Ascending aorta (tissue), 2 donors: ENCODE data around the gene NRP2. TPM values are rescaled to one million over a fixed set of nuclear protein-coding genes. Genes with fewer than 3 reads are reported as not detected.

Source experiments
- DNase-seq, 2 donors: peaks; one replicate each; pipeline ENCODE4 v3.0.0-alpha.2; 2019; ENCODE audit warnings: low spot score in 2 of 2
- H3K27ac ChIP-seq, 2 donors: fragments of 200-600 bp; sonication (generic); one replicate each; pipeline ENCODE4 v1.5.1; 2016 to 2017; ENCODE audit warnings: mild to moderate bottlenecking in 1 of 2
- H3K27me3 ChIP-seq: fragments of 200-600 bp; sonication (generic); one replicate; pipeline ENCODE4 v1.5.1; 2017
- H3K36me3 ChIP-seq, 2 donors: fragments of 200-600 bp; sonication (generic); one replicate each; pipeline ENCODE4 v1.5.1; 2016
- H3K4me1 ChIP-seq, 2 donors: fragments of 200-600 bp; sonication (generic); one replicate each; pipeline ENCODE4 v1.5.1; 2016 to 2017; ENCODE audit warnings: mild to moderate bottlenecking in 1 of 2
- H3K4me3 ChIP-seq, 2 donors: fragments of 200-600 bp; sonication (generic); one replicate each; pipeline ENCODE4 v1.5.1; 2016 to 2017; ENCODE audit warnings: mild to moderate bottlenecking in 1 of 2
- H3K9me3 ChIP-seq, 2 donors: fragments of 200-600 bp; sonication (generic); one replicate each; pipeline ENCODE4 v1.5.1; 2016
- CTCF ChIP-seq, 3 experiments: fragments of 200-600 bp in 2 of 3; fragments of 450-650 bp in 1 of 3; sonication (generic) in 2 of 3; IDR thresholded peaks; one replicate each; pipeline ENCODE4 v1.5.1; 2016 to 2019; ENCODE audit warnings: antibody characterized with exemption in 3 of 3, mild to moderate bottlenecking in 1 of 3, moderate library complexity in 1 of 3
- intact Hi-C: fragments of 100-400 bp; cut with DNase I; formaldehyde crosslinking; loops from one replicate; pipeline ENCODE4 v1.15.1; 2023
- total RNA-seq: library from RNA; depleted of rRNA; stranded (reverse); fragments of >200 nt; gene quantifications from one replicate; pipeline ENCODE4 v1.1.0, GENCODE V29; 2016

The NRP2 gene
- total RNA-seq, 1 donor from 2014 or later, result 39.7 TPM

GRCh38 chr2:205673312-205673711 lies 9.0 kb upstream of the NRP2 start:
- Histone ChIP-seq H3K4me1 (no peaks in the 10 kb centered on the region), H3K4me3 (no peak overlapping the region), H3K36me3 (no peaks in the 10 kb centered on the region), H3K27ac (no peak overlapping the region), H3K27me3 (no peaks in the 10 kb centered on the region), H3K9me3 (peaks cover 0 to 4% of the 10 kb centered on the region in 2 donors)
- TF ChIP-seq CTCF (IDR thresholded peaks at IDR 0.05), result no peak
- DNase-seq, result no peak
- intact Hi-C loops, result no loop called here

- TF ChIP-seq CTCF (IDR thresholded peaks at IDR 0.05), result peak; percentile 75 to 85 (median 78)
- Histone ChIP-seq H3K27ac (no peak overlapping the region), H3K27me3 (no peaks in the 10 kb centered on the region), H3K4me3 (peak overlapping the region; percentile 34 to 37), H3K4me1 (no peaks in the 10 kb centered on the region), H3K9me3 (no peaks in the 10 kb centered on the region), H3K36me3 (no peaks in the 10 kb centered on the region)
- intact Hi-C loops, result loop anchor here (5.0 kb wide), 3 partner anchors 1349 to 1534 kb away; no protein-coding TSS in a partner anchor
- no peak for DNase-seq
Measured at GRCh38 chr2:205675861-205676516, 6.3 kb upstream of the NRP2 start.

DNA sequence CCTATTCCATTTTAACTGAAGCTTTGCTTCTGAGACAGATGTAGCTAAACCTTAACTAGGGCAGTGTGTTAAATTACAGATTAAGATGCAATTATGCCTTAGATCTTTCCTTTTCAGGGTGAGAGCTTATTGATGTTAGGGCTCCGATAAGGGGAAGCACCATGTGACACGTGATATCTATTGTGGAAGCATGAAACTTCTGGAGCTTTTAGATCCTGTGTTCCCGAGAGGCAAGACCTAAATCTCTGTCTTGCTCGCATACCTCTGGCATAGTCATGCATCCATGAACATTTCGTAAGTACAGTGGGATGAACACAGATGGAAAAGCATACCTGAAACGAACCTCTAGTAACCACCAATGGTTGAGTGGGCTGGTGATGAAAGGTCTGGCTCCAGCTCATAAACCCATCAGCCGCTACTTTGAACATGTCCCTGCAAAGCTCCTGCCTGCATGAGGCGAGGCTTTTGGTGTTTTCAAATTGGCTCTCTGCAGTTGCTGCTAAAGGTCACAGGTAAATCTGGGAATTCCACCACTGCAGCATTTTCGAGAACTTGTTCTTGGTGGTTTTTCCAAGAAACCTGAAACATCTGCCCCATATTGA lies 3.7 kb upstream of the NRP2 start:
- Histone ChIP-seq H3K27ac (no peak overlapping the region), H3K36me3 (no peaks in the 10 kb centered on the region), H3K9me3 (no peaks in the 10 kb centered on the region), H3K4me1 (peaks cover 0 to 3% of the 10 kb centered on the region in 2 donors), H3K27me3 (no peaks in the 10 kb centered on the region), H3K4me3 (no peak overlapping the region)
- DNase-seq, result no peak
- intact Hi-C loops, result loop anchor here (5.0 kb wide), 3 partner anchors 1351 to 1536 kb away; no protein-coding TSS in a partner anchor
- no peak for TF ChIP-seq CTCF (IDR thresholded peaks at IDR 0.05)

GRCh38 chr2:205679410-205680009 lies 2.8 kb upstream of the NRP2 start:
- no peak for TF ChIP-seq CTCF (IDR thresholded peaks at IDR 0.05)
- intact Hi-C loops, result loop anchor here (5.0 to 10.0 kb wide), 5 partner anchors 1135 to 1655 kb away; partner anchors contain the start of gene PARD3B
- DNase-seq, result no peak
- Histone ChIP-seq H3K4me3 (no peak overlapping the region), H3K27ac (no peak overlapping the region), H3K9me3 (no peaks in the 10 kb centered on the region), H3K36me3 (no peaks in the 10 kb centered on the region), H3K4me1 (peaks cover 0 to 8% of the 10 kb centered on the region in 2 donors), H3K27me3 (no peaks in the 10 kb centered on the region)

- Histone ChIP-seq H3K4me3 (no peak overlapping the region), H3K27me3 (no peaks in the 10 kb centered on the region), H3K36me3 (no peaks in the 10 kb centered on the region), H3K9me3 (no peaks in the 10 kb centered on the region), H3K27ac (no peak overlapping the region), H3K4me1 (peaks cover 0 to 10% of the 10 kb centered on the region in 2 donors)
- TF ChIP-seq CTCF (IDR thresholded peaks at IDR 0.05), result peak; percentile 50 to 68 (median 65)
- peak in 1 of 2 donors; percentile 77 for DNase-seq
- intact Hi-C loops, result loop anchor here (10.0 kb wide), 2 partner anchors 1135 to 1655 kb away; partner anchors contain the start of gene PARD3B
Measured at GRCh38 chr2:205680067-205680466, 2.2 kb upstream of the NRP2 start.
